Middle frontal gyrus (tissue), 1 donor: ENCODE results near the gene ZNF229.
"Not testable (repeated sequence)": the region's sequence is repeated elsewhere in the genome, so short reads cannot be mapped to it uniquely, and the experiment has no call there.

Experiments
- DNase-seq: peaks from one replicate; pipeline ENCODE4 v3.0.0-alpha.2; 2015; ENCODE audit warnings: low spot score; ENCODE audit errors: extremely low spot score

The ZNF229 gene

DNA sequence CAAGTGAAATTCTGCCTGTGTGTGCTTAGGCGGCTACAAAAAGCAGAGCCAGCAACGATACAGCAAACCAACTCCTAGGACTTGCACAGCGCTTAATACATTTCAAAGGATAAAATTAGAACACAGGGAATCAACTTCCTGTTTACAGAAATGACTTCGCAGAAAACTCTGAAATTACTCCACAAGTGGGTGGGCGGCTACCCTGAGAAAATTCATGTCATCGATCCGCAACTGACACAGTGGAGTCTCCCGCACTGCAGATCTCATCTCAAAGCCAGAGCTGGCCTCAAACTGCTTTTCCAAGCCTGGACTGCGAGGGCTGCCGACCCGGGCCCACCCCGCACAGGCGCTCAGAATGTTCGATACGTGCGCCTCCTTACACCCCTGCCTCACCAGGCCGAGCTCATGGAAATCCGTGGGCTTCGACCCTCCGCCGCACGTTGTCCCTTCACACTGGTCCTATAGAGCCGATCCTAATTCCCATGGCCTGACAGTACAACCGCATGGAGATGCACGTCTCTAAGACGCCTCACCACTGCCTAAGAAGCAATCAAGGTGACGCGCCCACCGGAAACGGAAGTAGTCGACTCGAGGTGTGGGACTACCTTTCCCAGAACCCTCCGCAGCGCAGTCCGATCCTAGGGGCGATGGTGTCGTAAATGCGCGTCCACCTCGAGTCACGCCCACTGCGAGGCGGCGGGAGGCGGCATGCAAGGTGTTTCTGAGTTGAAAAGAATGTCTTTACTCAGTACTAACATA, at the start of gene ZNF229:
Gene ZNF229 (minus strand): TSS at position 557 of the 759 bp plus-strand sequence. CDS start 5,625 bp downstream, outside the sequence.
- DNase-seq, result peak; percentile 24

- DNase-seq, result no peak
Measured at GRCh38 chr19:44496711-44497110, 48.4 kb upstream of the ZNF229 start.

- DNase-seq, result no peak
Measured at GRCh38 chr19:44476559-44477408, 28.5 kb upstream of the ZNF229 start.

GRCh38 chr19:44468730-44469129, 20.5 kb upstream of the ZNF229 start:
- not testable (repeated sequence) for DNase-seq

GRCh38 chr19:44462600-44463286, 14.5 kb upstream of the ZNF229 start:
- not testable (repeated sequence) for DNase-seq

GRCh38 chr19:44456016-44456415, 7.7 kb upstream of the ZNF229 start:
- not testable (repeated sequence) for DNase-seq

- DNase-seq, result no peak
Measured at GRCh38 chr19:44455100-44455499, 6.8 kb upstream of the ZNF229 start.

GRCh38 chr19:44452367-44452766, 4.1 kb upstream of the ZNF229 start:
- no peak for DNase-seq

DNA sequence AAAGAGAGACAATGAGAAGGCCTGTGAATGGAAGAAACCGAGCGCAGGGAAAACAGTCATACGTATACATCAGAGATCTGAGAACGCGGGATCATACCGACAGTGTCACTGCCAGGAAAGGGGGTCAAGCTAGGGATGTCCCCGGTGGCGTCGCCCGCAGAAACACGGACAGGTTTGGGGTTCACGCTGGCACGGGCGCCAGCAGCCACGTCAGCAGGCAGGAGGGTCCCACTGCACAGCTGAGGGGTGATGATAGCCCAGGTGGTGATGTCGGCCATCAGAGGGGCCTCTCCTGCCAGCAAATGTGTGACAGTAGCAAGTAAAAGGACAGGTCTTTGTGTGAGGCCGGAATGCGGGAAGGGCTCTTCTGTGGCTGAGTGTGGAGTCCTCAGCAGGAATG, 3.4 kb upstream of the ZNF229 start:
- DNase-seq, result no peak

GRCh38 chr19:44438441-44438840, 9.8 kb downstream of the ZNF229 start:
- DNase-seq, result no peak

DNA sequence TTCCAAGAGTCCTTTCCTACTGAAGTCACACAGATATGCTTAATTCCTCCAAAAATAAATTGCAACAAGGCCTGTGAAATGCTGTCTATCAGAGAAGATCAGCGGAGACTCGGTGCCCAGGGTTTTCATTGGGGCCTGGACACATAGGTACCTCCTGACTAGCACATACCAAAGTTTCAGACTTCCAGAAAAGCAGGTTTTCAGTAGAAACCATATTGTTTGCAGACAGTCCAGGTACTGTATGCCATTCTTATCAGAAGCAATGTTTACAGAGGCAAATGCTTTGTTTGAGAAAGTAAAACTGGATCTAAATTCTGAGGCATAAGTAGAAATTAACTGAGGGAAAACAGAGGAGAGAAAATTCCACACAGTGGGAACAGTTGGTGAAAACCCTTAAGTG, 12.8 kb downstream of the ZNF229 start:
- no peak for DNase-seq

- DNase-seq, result no peak
Measured at GRCh38 chr19:44430956-44431355, 17.3 kb downstream of the ZNF229 start.

DNA sequence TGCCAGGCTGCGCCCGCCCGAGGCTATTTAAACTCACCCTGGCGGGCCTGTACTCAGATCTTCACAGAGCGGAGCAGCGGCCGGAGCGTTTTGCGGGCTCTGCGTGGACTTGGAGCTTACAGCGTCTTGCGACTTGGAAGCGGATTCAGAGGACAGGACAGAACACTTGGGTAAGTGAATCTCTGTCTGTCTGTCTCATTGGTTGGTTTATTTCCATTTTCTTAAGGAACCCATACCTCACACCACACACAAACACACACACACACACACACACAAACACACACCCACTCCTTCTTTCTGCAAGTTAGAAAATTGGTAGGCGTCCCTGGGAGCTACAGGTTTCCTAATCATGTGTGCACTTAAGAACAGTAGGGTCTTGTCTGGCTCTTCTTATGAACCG, 32.7 kb downstream of the ZNF229 start:
- not testable (repeated sequence) for DNase-seq

- peak; percentile 80 for DNase-seq
Measured at GRCh38 chr19:44401139-44402115, 46.8 kb downstream of the ZNF229 start, which contains the start of gene ZNF285. Gene ZNF285 (minus strand): TSS chr19:44401608. CDS start chr19:44397213, 4,395 bp downstream.

DNA sequence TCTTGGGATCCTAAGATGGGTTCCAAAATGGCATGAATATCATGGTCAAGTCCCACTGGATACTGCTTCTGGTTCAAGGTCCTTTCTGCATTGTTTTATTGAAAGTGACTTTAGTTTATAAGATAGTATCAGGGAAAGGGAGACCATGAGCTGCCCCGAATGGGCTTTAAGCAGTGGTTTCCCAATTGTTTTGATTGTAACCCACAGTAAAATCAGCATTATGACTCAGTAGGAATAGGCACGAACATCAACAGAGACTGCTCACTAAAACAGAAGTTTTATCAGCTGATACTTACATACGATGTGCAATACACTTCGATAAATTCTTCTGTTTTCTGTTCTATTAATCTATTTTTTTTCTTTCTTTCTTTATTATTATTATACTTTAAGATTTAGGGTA, 59.0 kb downstream of the ZNF229 start:
- not testable (repeated sequence) for DNase-seq
